ENCODE measurements around the gene ATP2A2. TPM values are rescaled to one million over a fixed set of nuclear protein-coding genes. Genes with fewer than 3 reads are reported as not detected.

The ATP2A2 gene
- total RNA-seq = 114 and 123 TPM in 2 replicates

DNA sequence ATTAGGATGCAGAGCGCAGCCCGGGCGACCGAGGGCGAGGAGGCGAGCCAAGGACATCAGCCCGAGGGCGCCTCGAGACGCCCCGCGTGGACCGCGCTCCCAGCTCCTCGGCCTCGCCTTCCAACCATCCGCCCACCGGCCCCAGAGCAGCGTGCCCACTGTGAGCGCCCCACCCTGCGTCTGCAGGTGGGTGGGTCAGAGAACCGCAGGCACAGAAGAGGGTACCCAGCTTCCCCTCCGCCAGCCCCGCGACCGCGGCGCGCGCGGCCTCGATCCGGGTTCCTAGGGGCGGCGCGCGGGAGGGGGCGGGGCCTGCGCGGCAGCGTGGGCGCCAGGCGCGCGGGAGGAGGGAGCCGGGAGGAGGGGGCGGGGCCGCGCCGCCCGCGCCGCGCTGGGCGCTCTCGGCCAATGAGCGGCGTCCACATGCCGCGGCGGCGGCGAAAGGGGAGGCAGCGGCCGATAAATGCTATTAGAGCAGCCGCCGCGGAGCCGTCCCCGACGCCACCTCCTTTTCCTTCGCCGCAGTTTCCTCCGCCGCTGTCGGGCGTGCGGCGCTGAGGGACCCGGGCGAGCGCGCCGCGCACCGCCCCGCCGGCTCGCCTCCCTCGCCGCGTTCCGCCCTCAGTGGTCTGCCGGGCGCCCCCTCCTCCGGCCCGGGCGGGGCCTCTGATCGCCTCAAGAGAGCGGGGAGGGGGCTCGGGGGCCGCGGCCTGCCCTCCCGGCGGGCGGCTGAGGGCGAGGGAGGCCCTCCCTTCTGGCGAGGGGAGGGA lies at the start of gene ATP2A2:
Gene ATP2A2 (plus strand): TSS at position 469 of the 770 bp plus-strand sequence. CDS start 543 bp downstream, outside the sequence.

Other genes with a start within 250 kb of the ATP2A2 start
- gene C12orf76, start 232.7 kb upstream of the ATP2A2 start, total RNA-seq = 7.0 and 18.0 TPM in 2 replicates
- gene IFT81, start 156.9 kb upstream of the ATP2A2 start, total RNA-seq = 3.7 and 4.4 TPM in 2 replicates
- 29.8 and 39.6 TPM in 2 replicates for gene ANAPC7, start 122.5 kb downstream of the ATP2A2 start, total RNA-seq
- gene ARPC3, start 169.1 kb downstream of the ATP2A2 start, total RNA-seq = 306 and 650 TPM in 2 replicates
- gene GPN3, start 187.0 kb downstream of the ATP2A2 start, total RNA-seq = 7.2 and 16.0 TPM in 2 replicates
- gene FAM216A, start 187.6 kb downstream of the ATP2A2 start, total RNA-seq = 9.0 and 21.2 TPM in 2 replicates
- gene VPS29, start 220.9 kb downstream of the ATP2A2 start, total RNA-seq = 64.5 and 103 TPM in 2 replicates
- gene RAD9B, start 221.1 kb downstream of the ATP2A2 start, total RNA-seq = 0.16 and 0.25 TPM in 2 replicates

Measured in mesangial cell (primary cell).